ENCODE results near the gene KDM4B. TPM values are rescaled to one million over a fixed set of nuclear protein-coding genes. Genes with fewer than 3 reads are reported as not detected.

KDM4B gene
- total and polyA plus RNA-seq, 9 of the 15 experiments (the other 6 are each of a cell fraction or from before 2014, with no cell fraction given) = 0.21 to 29.9 (median 7.3) TPM

- TF ChIP-seq NR2F6 (CRISPR knock-in tag; IDR thresholded peaks at IDR 0.05) (no peak), UBTF (IDR thresholded peaks at IDR 0.05; ENCODE audit: borderline replicate concordance in 1 of 2, low read depth in 2 of 2, low read length in 2 of 2) (no peak), ZNF766 (CRISPR knock-in tag; conservative IDR thresholded peaks at IDR 0.05) (no peak)
Observed at GRCh38 chr19:4990306-4990705, 21.4 kb downstream of the KDM4B start (continued).

- no peak for TF ChIP-seq ZNF41 (CRISPR knock-in tag; conservative IDR thresholded peaks at IDR 0.05)
- TF ChIP-seq ZNF395 (CRISPR knock-in tag; IDR thresholded peaks at IDR 0.05) = no peak
- no peak for TF ChIP-seq ZNF253 (CRISPR knock-in tag; conservative IDR thresholded peaks at IDR 0.05)
- TF ChIP-seq ETV5 (CRISPR knock-in tag; IDR thresholded peaks at IDR 0.05; ENCODE audit: low read depth) = no peak
- TF ChIP-seq TCF3 (CRISPR knock-in tag; IDR thresholded peaks at IDR 0.05) = no peak
- TF ChIP-seq, protein P1, sequence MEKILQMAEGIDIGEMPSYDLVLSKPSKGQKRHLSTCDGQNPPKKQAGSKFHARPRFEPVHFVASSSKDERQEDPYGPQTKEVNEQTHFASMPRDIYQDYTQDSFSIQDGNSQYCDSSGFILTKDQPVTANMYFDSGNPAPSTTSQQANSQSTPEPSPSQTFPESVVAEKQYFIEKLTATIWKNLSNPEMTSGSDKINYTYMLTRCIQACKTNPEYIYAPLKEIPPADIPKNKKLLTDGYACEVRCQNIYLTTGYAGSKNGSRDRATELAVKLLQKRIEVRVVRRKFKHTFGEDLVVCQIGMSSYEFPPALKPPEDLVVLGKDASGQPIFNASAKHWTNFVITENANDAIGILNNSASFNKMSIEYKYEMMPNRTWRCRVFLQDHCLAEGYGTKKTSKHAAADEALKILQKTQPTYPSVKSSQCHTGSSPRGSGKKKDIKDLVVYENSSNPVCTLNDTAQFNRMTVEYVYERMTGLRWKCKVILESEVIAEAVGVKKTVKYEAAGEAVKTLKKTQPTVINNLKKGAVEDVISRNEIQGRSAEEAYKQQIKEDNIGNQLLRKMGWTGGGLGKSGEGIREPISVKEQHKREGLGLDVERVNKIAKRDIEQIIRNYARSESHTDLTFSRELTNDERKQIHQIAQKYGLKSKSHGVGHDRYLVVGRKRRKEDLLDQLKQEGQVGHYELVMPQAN (IDR thresholded peaks at IDR 0.05; ENCODE audit: borderline replicate concordance) = no peak
- FAIRE-seq (no peak), DNase-seq (ENCODE audit: extremely low read depth in 1 of 4, low spot score in 3 of 4) (no peak), ATAC-seq (no peak; the same call in 1 of the 3 replicates)
- BruUV-seq (replicated peaks) = no TSS peak
- peaks cover 4% of the 10 kb centered on the region; the same call in 2 of the 3 replicates for H3K36me3 ChIP-seq (ENCODE audit: control insufficient read depth, insufficient read depth, low read length)
- ChIA-PET POLR2A (no interaction called here), CTCF (ENCODE audit: low intra/inter-chr PET ratio) (no interaction called here)
- peaks cover 11% of the 10 kb centered on the region for H3K9me1 ChIP-seq (ENCODE audit: control insufficient read depth, insufficient read depth, low read length)
- no peak overlapping the region for H3K27ac ChIP-seq (ENCODE audit: extremely low read depth, low read depth, low read length)
- intact Hi-C loops (cut with micrococcal nuclease) = no loop called here
- H3K79me2 ChIP-seq (ENCODE audit: control insufficient read depth, insufficient read depth, low read length) = peaks cover 77% of the 10 kb centered on the region
- H3K9ac ChIP-seq (ENCODE audit: insufficient read depth in 1 of 2, low read depth in 2 of 2, low read length in 2 of 2) = no peak overlapping the region
- no peak overlapping the region for H3K4me2 ChIP-seq (ENCODE audit: insufficient read depth, low read length)
- no peaks in the 10 kb centered on the region for H3K9me3 ChIP-seq (replicated peaks; ENCODE audit: control insufficient read depth, insufficient read depth, low read depth, low read length)
- in situ Hi-C loops (cut with MboI) = no loop called here
- H3K4me3 ChIP-seq = no peak overlapping the region
- H4K20me1 ChIP-seq (replicated peaks; ENCODE audit: control insufficient read depth, insufficient read depth, low read length) = peaks cover 58% of the 10 kb centered on the region
- no peak overlapping the region for H2AFZ ChIP-seq (ENCODE audit: low read depth, low read length)
- H3K27me3 ChIP-seq (ENCODE audit: control insufficient read depth in 2 of 2, insufficient read depth in 2 of 2, low read length in 2 of 2) = no peaks in the 10 kb centered on the region
- H3K4me1 ChIP-seq (replicated peaks in 1 of 2; ENCODE audit: control insufficient read depth in 2 of 2, insufficient read depth in 2 of 2, low read length in 2 of 2) = peaks cover 23 to 32% of the 10 kb centered on the region in 2 experiments
- 20% methylated on average over 9 of the region's 9 CpGs for WGBS (ENCODE audit: insufficient coverage, low coverage, missing lambda C conversion rate)
Observed at GRCh38 chr19:4991538-4991937, 22.6 kb downstream of the KDM4B start.
